ENCODE measurements around the gene VWA3B. TPM values are rescaled to one million over a fixed set of nuclear protein-coding genes. Genes with fewer than 3 reads are reported as not detected.

Gene VWA3B
- total RNA-seq, 2 donors from 2014 or later, result not detected

DNA sequence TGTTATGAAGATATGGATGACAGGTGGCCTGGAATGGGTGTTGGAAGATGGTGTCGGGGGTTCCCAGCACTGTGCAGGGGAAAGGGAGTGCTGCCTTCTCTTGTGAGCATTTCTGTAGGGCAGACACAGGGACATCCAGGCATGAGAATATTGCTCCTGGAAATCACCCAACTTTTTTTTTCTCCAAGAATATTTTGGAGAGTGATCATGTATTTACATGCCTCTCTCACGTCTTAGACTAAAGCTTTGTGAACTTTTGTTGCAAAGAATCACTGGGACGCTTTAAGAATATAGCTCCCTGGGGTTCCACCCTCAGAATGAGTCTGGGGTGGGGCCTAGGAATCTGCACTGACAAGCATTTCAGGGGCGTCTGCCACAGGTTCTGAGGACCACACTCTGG lies 68.7 kb downstream of the VWA3B start:
- H3K27me3 Mint-ChIP-seq, result peaks cover 54% of the 10 kb centered on the region
- no peaks in the 10 kb centered on the region for H3K36me3 Mint-ChIP-seq (ENCODE audit: low read depth)
- DNase-seq (no peak), ATAC-seq (no peak)
- H3K27ac Mint-ChIP-seq, result no peak overlapping the region
- H3K9me3 ChIP-seq (ENCODE audit: control insufficient read depth, low read length, poor library complexity, severe bottlenecking), result no peaks in the 10 kb centered on the region
- no peak overlapping the region for H3K4me3 Mint-ChIP-seq
- no peaks in the 10 kb centered on the region for H3K4me1 Mint-ChIP-seq

DNA sequence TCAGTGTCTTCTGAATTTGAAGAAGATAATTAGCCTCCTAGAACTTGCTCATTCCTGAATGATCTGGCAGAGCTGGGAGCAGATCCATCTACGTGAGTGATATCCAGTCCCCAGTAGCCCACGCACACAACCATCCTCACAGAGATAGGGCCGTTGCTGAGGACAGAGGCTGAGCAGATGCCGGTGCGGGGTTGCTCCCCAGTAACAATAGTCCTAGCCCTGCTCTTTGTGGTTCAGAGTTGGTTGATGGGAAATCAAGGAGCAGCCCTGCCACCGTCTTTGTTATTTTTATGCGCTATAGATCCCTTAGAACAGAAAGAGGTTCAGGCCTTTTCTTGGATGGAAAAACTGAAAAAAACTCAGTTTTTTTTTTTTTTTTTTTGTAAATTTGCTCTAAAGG lies 69.3 kb downstream of the VWA3B start:
- ATAC-seq (no peak), DNase-seq (no peak)
- Mint-ChIP-seq H3K27ac (no peak overlapping the region), H3K36me3 (ENCODE audit: low read depth) (no peaks in the 10 kb centered on the region), H3K4me3 (no peak overlapping the region), H3K4me1 (no peaks in the 10 kb centered on the region), H3K27me3 (peaks cover 60% of the 10 kb centered on the region)
- no peaks in the 10 kb centered on the region for H3K9me3 ChIP-seq (ENCODE audit: control insufficient read depth, low read length, poor library complexity, severe bottlenecking)

GRCh38 chr2:98157557-98157956 lies 70.6 kb downstream of the VWA3B start:
- Mint-ChIP-seq H3K36me3 (ENCODE audit: low read depth) (no peaks in the 10 kb centered on the region), H3K4me1 (no peaks in the 10 kb centered on the region), H3K4me3 (no peak overlapping the region), H3K27ac (no peak overlapping the region), H3K27me3 (peaks cover 62% of the 10 kb centered on the region)
- no peaks in the 10 kb centered on the region for H3K9me3 ChIP-seq (ENCODE audit: control insufficient read depth, low read length, poor library complexity, severe bottlenecking)
- no peak for ATAC-seq
- DNase-seq, result no peak

DNA sequence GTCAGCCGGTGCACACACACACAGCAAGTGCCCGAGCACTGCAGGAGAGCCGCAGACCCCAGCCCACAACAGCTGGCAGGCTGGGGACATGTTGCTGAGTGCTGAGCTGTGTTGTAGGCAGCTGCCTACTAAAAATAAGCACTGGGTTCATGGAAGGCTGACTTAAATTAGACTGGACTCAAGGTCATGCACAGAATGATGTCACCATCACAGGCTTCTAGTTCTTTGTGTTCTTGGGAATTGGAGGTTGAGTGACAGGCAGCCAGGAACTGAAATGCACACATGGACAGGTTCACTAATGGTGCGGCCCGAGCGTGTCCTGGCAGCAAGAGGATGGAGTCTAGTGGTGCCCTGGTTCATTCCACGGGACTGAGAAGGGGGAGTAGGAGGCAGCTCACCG lies 71.3 kb downstream of the VWA3B start:
- Mint-ChIP-seq H3K4me3 (no peak overlapping the region), H3K36me3 (ENCODE audit: low read depth) (no peaks in the 10 kb centered on the region), H3K27me3 (peaks cover 65% of the 10 kb centered on the region), H3K4me1 (no peaks in the 10 kb centered on the region), H3K27ac (no peak overlapping the region)
- DNase-seq (no peak), ATAC-seq (no peak)
- H3K9me3 ChIP-seq (ENCODE audit: control insufficient read depth, low read length, poor library complexity, severe bottlenecking), result no peaks in the 10 kb centered on the region

DNA sequence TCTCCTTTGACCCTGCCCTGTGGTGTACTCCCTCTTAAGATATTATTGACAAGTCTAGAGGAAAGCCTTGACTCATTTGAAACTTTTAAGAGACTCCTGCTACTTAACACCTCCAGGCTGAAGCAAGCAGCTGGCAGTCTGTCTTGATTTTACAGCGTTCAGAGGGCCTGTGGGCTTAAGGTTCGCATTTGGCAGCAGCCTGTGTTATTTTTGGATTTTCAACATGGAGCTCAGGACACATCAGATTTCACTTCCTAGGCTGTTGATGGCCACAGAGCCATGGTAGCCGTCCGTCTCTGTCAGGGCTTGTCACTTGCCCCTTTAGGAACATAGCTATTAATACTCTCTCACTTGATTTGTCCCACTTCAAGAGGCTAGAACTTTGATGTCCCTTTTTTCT lies 73.6 kb downstream of the VWA3B start:
- Mint-ChIP-seq H3K36me3 (ENCODE audit: low read depth) (no peaks in the 10 kb centered on the region), H3K4me3 (no peak overlapping the region), H3K4me1 (no peaks in the 10 kb centered on the region), H3K27ac (no peak overlapping the region), H3K27me3 (peaks cover 68% of the 10 kb centered on the region)
- H3K9me3 ChIP-seq (ENCODE audit: control insufficient read depth, low read length, poor library complexity, severe bottlenecking), result no peaks in the 10 kb centered on the region
- no peak for DNase-seq
- ATAC-seq, result no peak

DNA sequence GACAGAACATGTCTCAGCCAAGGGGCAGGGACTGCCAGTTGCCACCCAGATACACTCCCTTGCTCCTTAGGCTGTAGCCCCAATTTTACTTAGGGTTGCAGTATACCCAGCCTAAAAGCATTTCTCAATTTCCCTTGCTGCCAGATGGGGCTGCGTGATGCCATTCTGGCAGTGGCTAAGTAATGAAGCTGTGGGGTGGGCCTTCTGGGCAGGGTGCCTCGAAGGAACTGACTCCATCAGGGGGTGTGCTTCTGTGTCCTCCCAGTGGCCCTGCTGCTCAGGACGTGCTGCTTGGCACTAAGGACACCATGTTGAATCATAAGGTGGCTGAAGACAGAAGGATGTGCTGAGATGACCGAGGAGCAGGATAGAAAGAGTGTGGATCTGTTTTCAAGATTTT lies 74.2 kb downstream of the VWA3B start:
- no peak for DNase-seq

GRCh38 chr2:98164256-98164655 lies 77.3 kb downstream of the VWA3B start:
- Mint-ChIP-seq H3K4me1 (no peaks in the 10 kb centered on the region), H3K4me3 (no peak overlapping the region), H3K36me3 (ENCODE audit: low read depth) (no peaks in the 10 kb centered on the region), H3K27ac (no peak overlapping the region), H3K27me3 (peaks cover 71% of the 10 kb centered on the region)
- ATAC-seq (no peak), DNase-seq (no peak)
- H3K9me3 ChIP-seq (ENCODE audit: control insufficient read depth, low read length, poor library complexity, severe bottlenecking), result no peaks in the 10 kb centered on the region

More for the DNA sequence above, 74.2 kb downstream of the VWA3B start:
- no peak for ATAC-seq
- no peak overlapping the region for H3K27ac Mint-ChIP-seq
- H3K36me3 Mint-ChIP-seq (ENCODE audit: low read depth), result no peaks in the 10 kb centered on the region
- H3K4me3 Mint-ChIP-seq, result no peak overlapping the region
- H3K9me3 ChIP-seq (ENCODE audit: control insufficient read depth, low read length, poor library complexity, severe bottlenecking), result no peaks in the 10 kb centered on the region
- H3K27me3 Mint-ChIP-seq, result peaks cover 67% of the 10 kb centered on the region
- no peaks in the 10 kb centered on the region for H3K4me1 Mint-ChIP-seq

GRCh38 chr2:98165516-98166071 lies 78.6 kb downstream of the VWA3B start:
- H3K27ac Mint-ChIP-seq, result no peak overlapping the region
- ATAC-seq (no peak), DNase-seq (no peak)
- H3K27me3 Mint-ChIP-seq, result peaks cover 65% of the 10 kb centered on the region
- no peaks in the 10 kb centered on the region for H3K36me3 Mint-ChIP-seq (ENCODE audit: low read depth)
- H3K4me1 Mint-ChIP-seq, result no peaks in the 10 kb centered on the region
- no peaks in the 10 kb centered on the region for H3K9me3 ChIP-seq (ENCODE audit: control insufficient read depth, low read length, poor library complexity, severe bottlenecking)
- H3K4me3 Mint-ChIP-seq, result no peak overlapping the region

DNA sequence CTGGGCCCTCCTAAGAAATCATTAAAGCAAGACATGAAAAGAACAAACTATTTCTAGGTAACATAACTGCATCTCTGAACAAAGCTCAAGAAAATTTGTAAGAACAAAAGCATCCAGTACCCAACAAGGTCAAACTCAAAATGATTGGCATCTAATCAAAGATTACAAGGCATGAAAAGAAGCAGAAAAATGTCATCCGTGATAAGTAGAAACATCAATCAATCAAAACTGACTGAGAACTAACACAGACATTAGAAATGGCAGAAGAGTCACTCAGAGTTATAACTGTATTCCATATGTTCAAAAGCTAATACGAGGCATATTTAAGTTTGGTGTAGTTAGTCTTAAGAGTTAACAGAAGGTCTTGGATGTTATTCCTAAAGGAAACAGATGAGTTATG lies 80.9 kb downstream of the VWA3B start:
- ATAC-seq (no peak), DNase-seq (no peak)
- no peaks in the 10 kb centered on the region for H3K4me1 Mint-ChIP-seq
- peaks cover 4% of the 10 kb centered on the region for H3K36me3 Mint-ChIP-seq (ENCODE audit: low read depth)
- no peak overlapping the region for H3K4me3 Mint-ChIP-seq
- peaks cover 72% of the 10 kb centered on the region for H3K27me3 Mint-ChIP-seq
- H3K9me3 ChIP-seq (ENCODE audit: control insufficient read depth, low read length, poor library complexity, severe bottlenecking), result no peaks in the 10 kb centered on the region
- H3K27ac Mint-ChIP-seq, result no peak overlapping the region

DNA sequence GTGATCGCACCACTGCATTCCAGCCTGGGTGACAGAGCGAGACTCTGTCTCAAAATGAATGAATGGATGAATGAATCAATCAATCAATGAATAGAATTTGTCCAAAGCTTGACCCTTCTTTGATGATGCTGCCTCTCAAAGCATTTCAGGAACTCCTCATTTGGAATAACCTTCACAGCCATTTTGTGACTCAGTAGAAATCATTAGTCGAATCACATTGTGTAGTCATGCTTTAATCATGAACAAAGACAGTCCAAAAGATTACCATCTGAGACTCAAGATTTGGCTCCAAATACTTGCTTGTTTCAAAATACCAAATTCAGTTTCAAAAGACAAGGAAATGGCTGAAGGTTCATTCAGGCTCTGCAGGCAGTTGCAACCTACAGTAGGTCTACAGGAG lies 83.1 kb downstream of the VWA3B start:
- no peak overlapping the region for H3K4me3 Mint-ChIP-seq
- no peaks in the 10 kb centered on the region for H3K4me1 Mint-ChIP-seq
- H3K9me3 ChIP-seq (ENCODE audit: control insufficient read depth, low read length, poor library complexity, severe bottlenecking), result no peaks in the 10 kb centered on the region
- no peak for DNase-seq
- ATAC-seq, result no peak
- no peak overlapping the region for H3K27ac Mint-ChIP-seq
- H3K36me3 Mint-ChIP-seq (ENCODE audit: low read depth), result peaks cover 4% of the 10 kb centered on the region
- peaks cover 67% of the 10 kb centered on the region for H3K27me3 Mint-ChIP-seq

DNA sequence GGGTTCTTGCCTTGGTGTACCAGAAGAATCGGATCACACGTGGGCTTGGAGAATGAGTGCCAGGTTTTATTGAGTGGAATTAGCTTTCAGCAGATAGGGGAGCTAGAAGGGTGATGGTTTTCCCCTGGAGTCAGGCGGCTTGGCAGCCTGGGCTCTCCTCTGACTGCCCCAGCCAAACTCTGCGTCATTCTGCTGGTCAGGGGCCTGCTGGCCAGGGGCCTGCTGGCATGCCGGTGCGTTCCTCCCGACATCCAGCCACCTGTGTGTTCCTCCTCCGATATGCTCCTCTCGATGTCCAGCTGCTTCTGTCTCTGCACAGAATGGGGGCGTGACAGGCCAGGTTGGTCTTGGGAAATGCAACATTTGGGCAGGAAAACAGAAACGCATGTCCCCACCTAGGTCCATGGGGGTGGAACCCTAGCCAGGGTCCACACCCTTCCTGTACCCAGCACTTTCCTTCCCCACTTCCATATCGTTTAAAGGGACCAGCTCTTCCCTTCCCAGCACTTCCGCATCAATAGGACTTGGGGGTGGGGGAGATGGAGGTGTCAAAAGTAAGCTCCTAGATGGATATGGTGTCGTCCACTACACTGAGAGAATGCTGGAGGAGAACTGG lies 85.3 kb downstream of the VWA3B start:
- Mint-ChIP-seq H3K4me1 (peaks cover 2% of the 10 kb centered on the region), H3K36me3 (ENCODE audit: low read depth) (peaks cover 6% of the 10 kb centered on the region), H3K27me3 (peaks cover 64% of the 10 kb centered on the region), H3K27ac (no peak overlapping the region), H3K4me3 (no peak overlapping the region)
- no peak for DNase-seq
- H3K9me3 ChIP-seq (ENCODE audit: control insufficient read depth, low read length, poor library complexity, severe bottlenecking), result no peaks in the 10 kb centered on the region
- ATAC-seq, result no peak

- Mint-ChIP-seq H3K4me3 (no peak overlapping the region), H3K4me1 (peaks cover 2% of the 10 kb centered on the region), H3K36me3 (ENCODE audit: low read depth) (peaks cover 6% of the 10 kb centered on the region), H3K27ac (no peak overlapping the region), H3K27me3 (peaks cover 62% of the 10 kb centered on the region)
- no peaks in the 10 kb centered on the region for H3K9me3 ChIP-seq (ENCODE audit: control insufficient read depth, low read length, poor library complexity, severe bottlenecking)
- no peak for ATAC-seq
- no peak for DNase-seq
These were observed 86.0 kb downstream of the VWA3B start for GRCh38 chr2:98172951-98173350.

- Mint-ChIP-seq H3K4me3 (no peak overlapping the region), H3K27ac (no peak overlapping the region), H3K27me3 (peaks cover 69% of the 10 kb centered on the region), H3K36me3 (ENCODE audit: low read depth) (peaks cover 6% of the 10 kb centered on the region), H3K4me1 (peaks cover 4% of the 10 kb centered on the region)
- no peak for ATAC-seq
- no peak for DNase-seq
- H3K9me3 ChIP-seq (ENCODE audit: control insufficient read depth, low read length, poor library complexity, severe bottlenecking), result no peaks in the 10 kb centered on the region
These were observed 88.8 kb downstream of the VWA3B start for GRCh38 chr2:98175811-98176210.

DNA sequence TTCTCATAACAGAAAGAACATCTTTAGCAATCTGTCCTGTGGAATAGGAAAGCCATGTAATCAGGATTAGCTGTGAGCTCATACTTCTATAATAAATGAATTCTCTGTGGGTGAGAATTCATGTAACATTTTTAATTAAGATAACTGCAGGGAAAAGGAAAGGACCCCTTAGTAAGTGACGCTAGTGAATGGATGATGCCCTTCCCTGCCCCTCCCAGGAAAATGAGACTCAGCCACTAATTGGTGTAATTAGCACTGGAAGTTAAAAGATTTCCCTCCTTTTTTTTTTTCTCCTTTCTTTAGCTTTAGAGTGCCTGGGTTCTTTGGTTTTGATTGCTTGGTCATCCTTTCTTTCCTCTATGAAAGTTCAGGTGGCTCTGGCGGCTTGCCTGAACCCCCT lies 90.3 kb downstream of the VWA3B start:
- no peak for DNase-seq
- no peak overlapping the region for H3K27ac Mint-ChIP-seq
- peaks cover 69% of the 10 kb centered on the region for H3K27me3 Mint-ChIP-seq
- H3K9me3 ChIP-seq (ENCODE audit: control insufficient read depth, low read length, poor library complexity, severe bottlenecking), result no peaks in the 10 kb centered on the region
- H3K36me3 Mint-ChIP-seq (ENCODE audit: low read depth), result peaks cover 2% of the 10 kb centered on the region
- no peak overlapping the region for H3K4me3 Mint-ChIP-seq
- peaks cover 4% of the 10 kb centered on the region for H3K4me1 Mint-ChIP-seq
- no peak for ATAC-seq
